Common myeloid progenitor, CD34-positive (primary cell): Measurements from ENCODE around the gene CHGA.

Source experiments
- CTCF ChIA-PET: fragments of 350-600 bp; sonication (Branson Sonifier 250); formaldehyde crosslinking; loops from one replicate; lab custom pipeline; 2021; ENCODE audit warnings: antibody characterized with exemption; lab: Charles Lee
- POLR2A ChIA-PET: fragments of 350-600 bp; sonication (Branson Sonifier 250); formaldehyde crosslinking; loops from one replicate; lab custom pipeline; 2021; ENCODE audit warnings: antibody characterized with exemption; lab: Charles Lee
- DNase-seq, 3 donors: peaks; one replicate each; pipeline versions ENCODE4 v3.0.0 to v3.0.0-alpha.2; 2013
- H3K27ac ChIP-seq, 2 experiments: 1 replicate in 1 of 2; 2 replicates in 1 of 2; pipeline ENCODE4 v1.7.0; 2013; ENCODE audit warnings: inconsistent platforms in 2 of 2, low read length in 2 of 2, mild to moderate bottlenecking in 2 of 2, low read depth in 1 of 2, moderate library complexity in 1 of 2; ENCODE audit not compliant: severe bottlenecking in 2 of 2, insufficient read depth in 1 of 2, poor library complexity in 1 of 2
- H3K27me3 ChIP-seq, 5 experiments: replicated peaks in 2 of 5; 1 replicate in 3 of 5; 2 replicates in 2 of 5; pipeline versions ENCODE4 v1.6.1 to v1.7.0; 2013; ENCODE audit warnings: low read length in 4 of 5, mild to moderate bottlenecking in 2 of 5, moderate library complexity in 2 of 5, inconsistent platforms in 1 of 5; ENCODE audit not compliant: insufficient read depth in 5 of 5, control insufficient read depth in 4 of 5
- H3K36me3 ChIP-seq, 4 experiments: 1 replicate in 2 of 4; 2 replicates in 2 of 4; pipeline versions ENCODE4 v1.6.1 to v1.7.0; 2013; ENCODE audit warnings: low read length in 3 of 4, control low read depth in 1 of 4, mild to moderate bottlenecking in 1 of 4; ENCODE audit not compliant: control insufficient read depth in 4 of 4, insufficient read depth in 4 of 4
- H3K4me1 ChIP-seq, 4 experiments: 1 replicate in 3 of 4; 2 replicates in 1 of 4; pipeline versions ENCODE4 v1.6.1 to v1.7.1; 2013; ENCODE audit warnings: low read length in 3 of 4, mild to moderate bottlenecking in 3 of 4, control low read depth in 1 of 4, inconsistent platforms in 1 of 4, moderate library complexity in 1 of 4; ENCODE audit not compliant: control insufficient read depth in 4 of 4, insufficient read depth in 4 of 4; ENCODE audit errors: control extremely low read depth in 1 of 4
- H3K4me3 ChIP-seq, 7 experiments: 1 replicate in 4 of 7; 2 replicates in 3 of 7; pipeline versions ENCODE4 v1.5.1 to v1.7.0; 2013; ENCODE audit warnings: mild to moderate bottlenecking in 7 of 7, low read length in 6 of 7, moderate library complexity in 6 of 7, inconsistent platforms in 2 of 7, low read depth in 2 of 7, control low read depth in 1 of 7; ENCODE audit not compliant: insufficient read depth in 4 of 7, control insufficient read depth in 1 of 7; ENCODE audit errors: extremely low read depth in 1 of 7
- H3K9me3 ChIP-seq, 5 experiments: 1 replicate in 4 of 5; 2 replicates in 1 of 5; pipeline versions ENCODE4 v1.6.1 to v1.7.1; 2013; ENCODE audit warnings: low read length in 4 of 5, mild to moderate bottlenecking in 2 of 5, inconsistent platforms in 1 of 5, low read depth in 1 of 5, moderate library complexity in 1 of 5; ENCODE audit not compliant: control insufficient read depth in 4 of 5, insufficient read depth in 2 of 5; ENCODE audit errors: control extremely low read depth in 1 of 5
- WGBS: methylation state at CpG from one replicate; pipeline ENCODE4 v1.1.5; 2013; ENCODE audit not compliant: insufficient coverage; 5-methylcytosine and 5-hydroxymethylcytosine counted together

Gene CHGA

DNA sequence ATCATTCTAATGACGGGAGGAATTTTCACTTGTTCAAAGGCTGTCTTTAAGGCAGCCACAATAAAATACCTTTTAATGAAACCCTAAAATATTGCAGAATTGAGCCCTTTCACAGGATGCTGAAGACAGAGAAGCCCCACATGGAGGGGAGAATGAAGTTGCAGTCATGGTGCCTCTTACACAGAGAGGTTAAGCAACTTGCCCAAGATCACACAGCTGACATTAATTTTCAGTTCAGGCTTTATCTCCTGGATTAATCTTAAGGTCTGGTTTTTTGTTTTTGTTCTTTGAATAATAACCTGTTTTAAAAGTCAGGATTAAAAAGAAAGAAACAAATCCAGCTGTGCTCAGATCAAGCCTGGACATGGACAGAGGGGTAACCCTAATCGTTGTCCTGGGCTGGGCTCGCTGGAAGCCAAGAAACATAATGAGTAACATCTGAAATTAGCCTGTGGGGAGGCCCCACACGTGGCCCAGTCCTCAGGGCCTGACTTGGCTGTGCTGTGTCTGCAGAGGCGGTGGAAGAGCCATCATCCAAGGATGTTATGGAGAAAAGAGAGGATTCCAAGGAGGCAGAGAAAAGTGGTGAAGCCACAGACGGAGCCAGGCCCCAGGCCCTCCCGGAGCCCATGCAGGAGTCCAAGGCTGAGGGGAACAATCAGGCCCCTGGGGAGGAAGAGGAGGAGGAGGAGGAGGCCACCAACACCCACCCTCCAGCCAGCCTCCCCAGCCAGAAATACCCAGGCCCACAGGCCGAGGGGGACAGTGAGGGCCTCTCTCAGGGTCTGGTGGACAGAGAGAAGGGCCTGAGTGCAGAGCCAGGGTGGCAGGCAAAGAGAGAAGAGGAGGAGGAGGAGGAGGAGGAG lies 8.0 kb downstream of the CHGA start:
- Histone ChIP-seq H3K36me3 (peaks cover 0 to 3% (median 0%) of the 10 kb centered on the region in 4 experiments), H3K4me3 (no peak overlapping the region), H3K4me1 (no peaks in the 10 kb centered on the region), H3K27ac (no peak overlapping the region), H3K27me3 (peaks cover 0 to 3% (median 2%) of the 10 kb centered on the region in 5 experiments), H3K9me3 (no peaks in the 10 kb centered on the region)
- WGBS = 98% methylated on average over 5 of the region's 8 CpGs
- POLR2A ChIA-PET = no interaction called here
- CTCF ChIA-PET = interaction anchor here (0.9 kb wide), 1 partner anchor 21 kb away, joined by 3 read pairs; no protein-coding TSS in a partner anchor
- no peak for DNase-seq

GRCh38 chr14:92931681-92932447 lies 8.9 kb downstream of the CHGA start:
- WGBS = 98% methylated on average over 11 of the region's 18 CpGs
- Histone ChIP-seq H3K4me3 (no peak overlapping the region), H3K9me3 (no peaks in the 10 kb centered on the region), H3K4me1 (no peaks in the 10 kb centered on the region), H3K27me3 (peaks cover 0 to 1% (median 0%) of the 10 kb centered on the region in 5 experiments), H3K36me3 (peaks cover 0 to 7% (median 5%) of the 10 kb centered on the region in 4 experiments), H3K27ac (no peak overlapping the region)
- ChIA-PET POLR2A (no interaction called here), CTCF (no interaction called here)
- no peak for DNase-seq

DNA sequence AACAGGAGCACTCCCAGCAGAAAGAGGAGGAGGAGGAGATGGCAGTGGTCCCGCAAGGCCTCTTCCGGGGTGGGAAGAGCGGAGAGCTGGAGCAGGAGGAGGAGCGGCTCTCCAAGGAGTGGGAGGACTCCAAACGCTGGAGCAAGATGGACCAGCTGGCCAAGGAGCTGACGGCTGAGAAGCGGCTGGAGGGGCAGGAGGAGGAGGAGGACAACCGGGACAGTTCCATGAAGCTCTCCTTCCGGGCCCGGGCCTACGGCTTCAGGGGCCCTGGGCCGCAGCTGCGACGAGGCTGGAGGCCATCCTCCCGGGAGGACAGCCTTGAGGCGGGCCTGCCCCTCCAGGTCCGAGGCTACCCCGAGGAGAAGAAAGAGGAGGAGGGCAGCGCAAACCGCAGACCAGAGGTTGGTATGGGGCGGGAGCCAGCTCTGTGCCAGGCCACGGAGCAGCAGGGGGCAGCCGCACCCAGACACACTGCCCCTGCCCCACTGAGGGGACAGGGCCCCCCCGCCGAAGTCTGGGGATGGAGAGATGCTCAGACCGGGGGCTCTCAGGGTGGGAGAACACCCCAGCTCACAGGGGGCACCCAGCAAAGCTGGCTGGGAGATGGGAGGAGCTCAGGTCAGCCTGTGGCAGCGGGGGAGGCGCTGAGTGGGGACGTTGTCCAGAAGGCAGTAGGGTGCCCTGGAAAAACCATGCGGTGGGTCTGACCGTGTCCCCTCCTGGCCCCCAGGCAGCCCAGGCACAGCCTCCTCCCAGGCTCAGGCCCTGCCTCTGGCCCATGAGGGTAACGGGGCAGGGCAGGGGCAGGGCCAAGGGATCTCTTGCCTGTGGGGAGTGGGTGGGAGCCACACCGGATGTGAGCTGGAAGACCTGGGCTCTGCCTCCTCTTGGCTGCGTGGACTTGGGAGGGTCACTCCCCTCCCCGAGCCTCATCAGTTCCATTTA lies 9.8 kb downstream of the CHGA start:
- H3K4me3 ChIP-seq = no peak overlapping the region
- no peak for DNase-seq
- H3K27me3 ChIP-seq = no peaks in the 10 kb centered on the region
- WGBS = 95% methylated on average over 21 of the region's 35 CpGs
- ChIA-PET POLR2A (no interaction called here), CTCF (no interaction called here)
- H3K4me1 ChIP-seq = no peaks in the 10 kb centered on the region
- no peak overlapping the region for H3K27ac ChIP-seq
- H3K36me3 ChIP-seq = peaks cover 0 to 9% (median 6%) of the 10 kb centered on the region in 4 experiments
- no peaks in the 10 kb centered on the region for H3K9me3 ChIP-seq

DNA sequence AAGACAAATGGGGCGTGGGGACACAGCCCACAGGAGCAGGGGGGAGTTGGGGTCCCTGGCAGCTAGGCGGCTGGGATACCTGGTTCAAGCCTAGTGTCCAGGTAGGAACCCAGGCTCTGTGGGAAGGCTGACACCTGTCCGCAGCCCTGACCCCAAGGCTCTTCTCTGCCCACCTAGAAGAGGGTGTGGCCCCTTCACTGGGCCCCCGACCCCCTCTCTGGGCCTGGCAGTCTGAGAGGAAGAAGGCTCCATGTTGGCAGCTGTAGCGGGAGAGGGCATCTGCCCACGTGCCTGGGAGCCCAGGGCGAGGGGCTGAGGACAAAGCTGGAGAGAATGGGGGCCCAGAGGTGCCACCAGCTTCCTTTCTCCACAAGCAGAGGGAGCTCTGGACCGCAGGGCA lies 10.5 kb downstream of the CHGA start:
- ChIA-PET POLR2A (no interaction called here), CTCF (no interaction called here)
- Histone ChIP-seq H3K4me1 (no peaks in the 10 kb centered on the region), H3K27me3 (no peaks in the 10 kb centered on the region), H3K4me3 (no peak overlapping the region), H3K9me3 (no peaks in the 10 kb centered on the region), H3K36me3 (peaks cover 3 to 9% (median 6%) of the 10 kb centered on the region in 4 experiments), H3K27ac (no peak overlapping the region)
- DNase-seq = no peak
- WGBS = 83% methylated on average over 6 of the region's 8 CpGs

- Histone ChIP-seq H3K36me3 (peaks cover 4 to 15% (median 8%) of the 10 kb centered on the region in 4 experiments), H3K4me1 (no peaks in the 10 kb centered on the region), H3K27ac (no peak overlapping the region), H3K9me3 (no peaks in the 10 kb centered on the region), H3K27me3 (no peaks in the 10 kb centered on the region), H3K4me3 (no peak overlapping the region)
- DNase-seq = no peak
- ChIA-PET CTCF (interaction anchor here (1.2 to 1.5 kb wide), 2 partner anchors 11 to 17 kb away, joined by 3 read pairs; no protein-coding TSS in a partner anchor), POLR2A (no interaction called here)
- WGBS = 97% methylated on average over 19 of the region's 19 CpGs
Measured at GRCh38 chr14:92934196-92935085, 11.5 kb downstream of the CHGA start.

GRCh38 chr14:92935446-92935845 lies 12.5 kb downstream of the CHGA start:
- peaks cover 4 to 18% (median 10%) of the 10 kb centered on the region in 4 experiments for H3K36me3 ChIP-seq
- CTCF ChIA-PET = interaction anchor here (1.2 to 1.5 kb wide), 2 partner anchors 10 to 16 kb away, joined by 3 read pairs; no protein-coding TSS in a partner anchor
- WGBS = 95% methylated on average over 11 of the region's 11 CpGs
- H3K27ac ChIP-seq = no peak overlapping the region
- no peaks in the 10 kb centered on the region for H3K4me1 ChIP-seq
- no peaks in the 10 kb centered on the region for H3K27me3 ChIP-seq
- DNase-seq = no peak
- H3K4me3 ChIP-seq = no peak overlapping the region
- POLR2A ChIA-PET = no interaction called here
- H3K9me3 ChIP-seq = no peaks in the 10 kb centered on the region
